ENCODE measurements around the gene PNPLA7. TPM values are rescaled to one million over a fixed set of nuclear protein-coding genes. Genes with fewer than 3 reads are reported as not detected.

PNPLA7 gene
- total and polyA plus RNA-seq, 4 donors: 0.75 to 6.5 (median 2.1) TPM

- TF ChIP-seq MAX (IDR thresholded peaks at IDR 0.05) (no peak), FOXA1 (IDR thresholded peaks at IDR 0.05) (no peak)
- Histone ChIP-seq H3K9me3 (ENCODE audit: control insufficient read depth in 4 of 4, low read length in 3 of 4) (no peaks in the 10 kb centered on the region), H3K4me3 (ENCODE audit: low read depth in 1 of 3, low read length in 3 of 3) (no peak overlapping the region), H3K36me3 (ENCODE audit: control insufficient read depth in 4 of 4, insufficient read depth in 3 of 4, low read depth in 1 of 4, low read length in 3 of 4) (peaks cover 0 to 6% (median 1%) of the 10 kb centered on the region in 4 donors), H3K27me3 (ENCODE audit: control insufficient read depth in 4 of 4, insufficient read depth in 4 of 4, low read length in 3 of 4) (no peaks in the 10 kb centered on the region), H3K4me1 (ENCODE audit: control insufficient read depth in 4 of 4, insufficient read depth in 4 of 4, low read length in 3 of 4) (peaks cover 8 to 34% (median 23%) of the 10 kb centered on the region in 4 donors), H3K27ac (ENCODE audit: low read depth in 1 of 2, low read length in 2 of 2) (no peak overlapping the region), H3K9ac (ENCODE audit: low read depth in 1 of 2, low read length in 2 of 2) (no peak overlapping the region)
- no peak for DNase-seq (ENCODE audit: low spot score)
- 96% methylated on average over 31 of the region's 31 CpGs for WGBS
These were observed 89.6 kb downstream of the PNPLA7 start for GRCh38 chr9:137460363-137461315.

GRCh38 chr9:137459601-137460362 lies 90.4 kb downstream of the PNPLA7 start:
- no peaks in the 10 kb centered on the region for H3K27me3 ChIP-seq (ENCODE audit: control insufficient read depth in 4 of 4, insufficient read depth in 4 of 4, low read length in 3 of 4)
- H3K4me3 ChIP-seq (ENCODE audit: low read depth in 1 of 3, low read length in 3 of 3): peak overlapping the region in 1 of 3 donors; percentile 79
- no peak for TF ChIP-seq SP1 (IDR thresholded peaks at IDR 0.05)
- TF ChIP-seq YY1 (IDR thresholded peaks at IDR 0.05): no peak
- no peak for TF ChIP-seq CTCF (IDR thresholded peaks at IDR 0.05; ENCODE audit: low read depth, low read length, missing input control)
- no peak for TF ChIP-seq ZBTB33 (IDR thresholded peaks at IDR 0.05)
- no peak for TF ChIP-seq EGR1 (IDR thresholded peaks at IDR 0.05; ENCODE audit: low read depth in 2 of 2)
- no peak for TF ChIP-seq JUND (IDR thresholded peaks at IDR 0.05)
- TF ChIP-seq HNF4G (IDR thresholded peaks at IDR 0.05): no peak
- TF ChIP-seq RXRA (IDR thresholded peaks at IDR 0.05): no peak
- no peak for TF ChIP-seq TAF1 (conservative IDR thresholded peaks at IDR 0.05)
- no peak for TF ChIP-seq ATF3 (IDR thresholded peaks at IDR 0.05)
- TF ChIP-seq MAX (IDR thresholded peaks at IDR 0.05): no peak
- TF ChIP-seq FOXA2 (IDR thresholded peaks at IDR 0.05): no peak
- no peak for TF ChIP-seq NR2F2 (IDR thresholded peaks at IDR 0.05)
- no peak for TF ChIP-seq GABPA (IDR thresholded peaks at IDR 0.05 in 1 of 2, conservative IDR thresholded peaks at IDR 0.05 in 1 of 2)
- TF ChIP-seq REST (IDR thresholded peaks at IDR 0.05): no peak
- H3K27ac ChIP-seq (ENCODE audit: low read depth in 1 of 2, low read length in 2 of 2): peak overlapping the region; percentile 39 to 77
- no peak for DNase-seq (ENCODE audit: low spot score)
- peak overlapping the region; percentile 11 to 50 for H3K9ac ChIP-seq (ENCODE audit: low read depth in 1 of 2, low read length in 2 of 2)
- peaks cover 0 to 6% (median 1%) of the 10 kb centered on the region in 4 donors for H3K36me3 ChIP-seq (ENCODE audit: control insufficient read depth in 4 of 4, insufficient read depth in 3 of 4, low read depth in 1 of 4, low read length in 3 of 4)
- no peaks in the 10 kb centered on the region for H3K9me3 ChIP-seq (ENCODE audit: control insufficient read depth in 4 of 4, low read length in 3 of 4)
- H3K4me1 ChIP-seq (ENCODE audit: control insufficient read depth in 4 of 4, insufficient read depth in 4 of 4, low read length in 3 of 4): peaks cover 14 to 43% (median 31%) of the 10 kb centered on the region in 4 donors
- WGBS: 55% methylated on average over 15 of the region's 15 CpGs
